B cell (primary cell): ENCODE measurements around the gene THRAP3. TPM values are rescaled to one million over a fixed set of nuclear protein-coding genes. Genes with fewer than 3 reads are reported as not detected.

Source experiments
- ATAC-seq: fragments of 200-7000 bp; cut with Tn5 transposase; one replicate; pipeline ENCODE4 v1.10.0; 2021; ENCODE audit warnings: low read depth, mild to moderate bottlenecking, moderate number of reproducible peaks, moderate library complexity
- CTCF ChIA-PET: fragments of 350-600 bp; sonication (Branson Sonifier 250); formaldehyde crosslinking; loops from one replicate; lab custom pipeline; 2021; ENCODE audit warnings: antibody characterized with exemption, inconsistent platforms; lab: Charles Lee
- POLR2A ChIA-PET: fragments of 350-600 bp; sonication (Branson Sonifier 250); formaldehyde crosslinking; loops from one replicate; lab custom pipeline; 2021; ENCODE audit warnings: antibody characterized with exemption; lab: Charles Lee
- DNase-seq: peaks from one replicate; pipeline ENCODE4 v3.0.0; 2013
- H2AFZ ChIP-seq: 2 replicates; pipeline ENCODE4 v1.6.1; 2012; ENCODE audit warnings: mild to moderate bottlenecking, low read depth, low read length; ENCODE audit not compliant: insufficient read depth, poor library complexity, severe bottlenecking
- H3K27ac ChIP-seq, 2 donors: 1 replicate in 1 of 2; 2 replicates in 1 of 2; pipeline ENCODE4 v1.5.1; 2012 to 2013; ENCODE audit warnings: low read length in 2 of 2, mild to moderate bottlenecking in 2 of 2, moderate library complexity in 1 of 2
- H3K27me3 ChIP-seq, 4 experiments: fragments of 200-600 bp in 1 of 4; sonication (generic) in 1 of 4; replicated peaks in 1 of 4; 1 replicate in 2 of 4; 2 replicates in 2 of 4; pipeline versions ENCODE4 v1.6.1 to v1.7.0; 2013 to 2016; ENCODE audit warnings: low read length in 3 of 4, mild to moderate bottlenecking in 2 of 4, mixed read lengths in 1 of 4, moderate library complexity in 1 of 4; ENCODE audit not compliant: insufficient read depth in 4 of 4, control insufficient read depth in 3 of 4; ENCODE audit errors: control extremely low read depth in 1 of 4
- H3K36me3 ChIP-seq, 2 experiments: replicated peaks in 1 of 2; 1 replicate in 1 of 2; 2 replicates in 1 of 2; pipeline versions ENCODE4 v1.6.1 to v1.7.1; 2013; ENCODE audit warnings: low read length in 1 of 2; ENCODE audit not compliant: insufficient read depth in 2 of 2, control insufficient read depth in 1 of 2; ENCODE audit errors: control extremely low read depth in 1 of 2, extremely low read depth in 1 of 2
- H3K4me1 ChIP-seq, 2 donors: fragments of 200-600 bp in 1 of 2; sonication (generic) in 1 of 2; 1 replicate in 1 of 2; 2 replicates in 1 of 2; pipeline versions ENCODE4 v1.5.1 to v1.6.1; 2013 to 2017; ENCODE audit warnings: low read length in 2 of 2; ENCODE audit not compliant: control insufficient read depth in 2 of 2, insufficient read depth in 2 of 2
- H3K4me2 ChIP-seq: replicated peaks from 2 replicates; pipeline ENCODE3; 2012; ENCODE audit warnings: mild to moderate bottlenecking, low read depth, low read length; ENCODE audit not compliant: poor library complexity, severe bottlenecking
- H3K4me3 ChIP-seq, 5 experiments: fragments of 200-600 bp in 1 of 5; sonication (generic) in 1 of 5; 1 replicate in 3 of 5; 2 replicates in 2 of 5; pipeline versions ENCODE4 v1.5.1 to v1.7.0; 2011 to 2016; ENCODE audit warnings: low read length in 4 of 5, mild to moderate bottlenecking in 4 of 5, low read depth in 2 of 5, control low read depth in 1 of 5, moderate library complexity in 1 of 5; ENCODE audit not compliant: insufficient read depth in 1 of 5; ENCODE audit errors: control extremely low read depth in 1 of 5, extremely low read depth in 1 of 5
- H3K79me2 ChIP-seq: fragments of 200-600 bp; sonication (generic); one replicate; pipeline ENCODE4 v1.6.0; 2016; ENCODE audit warnings: low read length; ENCODE audit not compliant: control insufficient read depth, insufficient read depth
- H3K9ac ChIP-seq: fragments of 200-600 bp; sonication (generic); 2 replicates; pipeline ENCODE4 v1.6.1; 2017; ENCODE audit warnings: mild to moderate bottlenecking, low read length, moderate library complexity
- H3K9me3 ChIP-seq, 3 donors: one replicate each; pipeline versions ENCODE4 v1.6.1 to v1.7.1; 2013; ENCODE audit warnings: low read length in 2 of 3; ENCODE audit not compliant: control insufficient read depth in 2 of 3, insufficient read depth in 1 of 3; ENCODE audit errors: control extremely low read depth in 1 of 3
- H4K20me1 ChIP-seq: 2 replicates; pipeline ENCODE4 v1.6.0; 2012; ENCODE audit warnings: mild to moderate bottlenecking, low read length; ENCODE audit not compliant: insufficient read depth, control insufficient read depth, poor library complexity, severe bottlenecking
- H3K27ac Mint-ChIP-seq: one replicate; pipeline ENCODE4 v1.8.0; 2021; ENCODE audit warnings: mixed read lengths
- H3K27me3 Mint-ChIP-seq: one replicate; pipeline ENCODE4 v1.8.0; 2021; ENCODE audit warnings: mixed read lengths
- H3K4me1 Mint-ChIP-seq: one replicate; pipeline ENCODE4 v1.8.0; 2021; ENCODE audit warnings: mixed read lengths
- H3K4me3 Mint-ChIP-seq: one replicate; pipeline ENCODE4 v1.8.0; 2021; ENCODE audit warnings: mixed read lengths
- H3K9me3 Mint-ChIP-seq: one replicate; pipeline ENCODE4 v1.8.0; 2022; ENCODE audit warnings: mixed read lengths; ENCODE audit not compliant: insufficient read depth
- CTCF ChIP-seq: fragments of 200-600 bp; IDR thresholded peaks from one replicate; pipeline ENCODE4 v1.8.0; 2022; ENCODE audit warnings: antibody characterized with exemption, mild to moderate bottlenecking
- EZH2 ChIP-seq: IDR thresholded peaks from 2 replicates; pipeline ENCODE4 v1.6.1; 2012; ENCODE audit warnings: borderline replicate concordance, low read depth, mild to moderate bottlenecking, moderate library complexity, low read length; ENCODE audit not compliant: insufficient read depth, poor library complexity, severe bottlenecking
- WGBS: methylation state at CpG from one replicate; pipeline ENCODE4 v1.1.5; 2013; ENCODE audit warnings: missing lambda C conversion rate; ENCODE audit not compliant: insufficient coverage; 5-methylcytosine and 5-hydroxymethylcytosine counted together
- intact Hi-C: fragments of 100-400 bp; cut with micrococcal nuclease; formaldehyde crosslinking; loops from one replicate; pipeline ENCODE4 v1.10.0; 2022
- polyA plus RNA-seq: library from polyadenylated mRNA; depleted of rRNA; stranded (reverse); fragments of >200 nt; gene quantifications from 2 replicates; pipeline ENCODE4 v1.2.3, GENCODE V29; 2012
- total RNA-seq, 2 donors: library from RNA; stranded (reverse); fragments of 120-200 nt in 1 of 2; gene quantifications; 1 replicate in 1 of 2; 2 replicates in 1 of 2; pipeline versions ENCODE4 v1.2.3 to v1.2.4, GENCODE V29; 2013 to 2022

Gene THRAP3
- total and polyA plus RNA-seq, 2 donors (not counting 1 experiment from before 2014, with no cell fraction given): 64.1 to 153 TPM

- ATAC-seq (no peak), DNase-seq (no peak)
- CTCF ChIA-PET: interaction anchor here (0.5 to 6.0 kb wide), 31 partner anchors 9 to 269 kb away, joined by 3 to 98 read pairs (median 5); partner anchors contain the start of genes EVA1B and TRAPPC3
- Mint-ChIP-seq H3K27me3 (no peaks in the 10 kb centered on the region), H3K4me1 (peaks cover 10% of the 10 kb centered on the region), H3K9me3 (no peaks in the 10 kb centered on the region), H3K27ac (no peak overlapping the region), H3K4me3 (no peak overlapping the region)
- Histone ChIP-seq H4K20me1 (peaks cover 15% of the 10 kb centered on the region), H3K36me3 (peaks cover 0 to 59% of the 10 kb centered on the region in 2 experiments), H3K27ac (no peak overlapping the region), H3K4me2 (no peak overlapping the region), H3K9me3 (no peaks in the 10 kb centered on the region), H2AFZ (no peak overlapping the region), H3K79me2 (no peaks in the 10 kb centered on the region), H3K4me1 (peaks cover 0 to 5% of the 10 kb centered on the region in 2 donors), H3K9ac (no peak overlapping the region), H3K4me3 (no peak overlapping the region), H3K27me3 (no peaks in the 10 kb centered on the region)
- POLR2A ChIA-PET: interaction anchor here (1.2 kb wide), 1 partner anchor 77 kb away, joined by 5 read pairs; no protein-coding TSS in a partner anchor
- WGBS: 97% methylated on average over 33 of the region's 34 CpGs
- intact Hi-C loops: loop anchor here (1.0 to 2.0 kb wide), 2 partner anchors 27 to 79 kb away; no protein-coding TSS in a partner anchor
- no peak for TF ChIP-seq EZH2
- no peak for TF ChIP-seq CTCF
Observed at GRCh38 chr1:36341626-36342320, 117.5 kb downstream of the THRAP3 start.
